ENCODE measurements around the gene FOXN3.
"Not testable (repeated sequence)": the region's sequence is repeated elsewhere in the genome, so short reads cannot be mapped to it uniquely, and the experiment has no call there.

FOXN3 gene

GRCh38 chr14:89228921-89229639 lies 188.0 kb downstream of the FOXN3 start:
- DNase-seq (ENCODE audit: low read depth): no peak

- DNase-seq (ENCODE audit: low read depth): no peak
These were observed 189.6 kb downstream of the FOXN3 start for GRCh38 chr14:89227496-89227836.

- DNase-seq (ENCODE audit: low read depth): no peak
These were observed 190.1 kb downstream of the FOXN3 start for GRCh38 chr14:89226801-89227495.

- no peak for DNase-seq (ENCODE audit: low read depth)
These were observed 191.4 kb downstream of the FOXN3 start for GRCh38 chr14:89225607-89226006.

- no peak for DNase-seq (ENCODE audit: low read depth)
These were observed 195.8 kb downstream of the FOXN3 start for GRCh38 chr14:89221109-89221810.

- DNase-seq (ENCODE audit: low read depth): no peak
These were observed 198.0 kb downstream of the FOXN3 start for GRCh38 chr14:89219051-89219450.

- DNase-seq (ENCODE audit: low read depth): no peak
These were observed 199.1 kb downstream of the FOXN3 start for GRCh38 chr14:89217891-89218290.

- DNase-seq (ENCODE audit: low read depth): no peak
These were observed 201.5 kb downstream of the FOXN3 start for GRCh38 chr14:89215531-89215930.

- DNase-seq (ENCODE audit: low read depth): no peak
These were observed 201.9 kb downstream of the FOXN3 start for GRCh38 chr14:89215114-89215513.

GRCh38 chr14:89214221-89214965 lies 202.6 kb downstream of the FOXN3 start:
- DNase-seq (ENCODE audit: low read depth): no peak

- no peak for DNase-seq (ENCODE audit: low read depth)
These were observed 204.4 kb downstream of the FOXN3 start for GRCh38 chr14:89212386-89213235.

- DNase-seq (ENCODE audit: low read depth): no peak
These were observed 207.5 kb downstream of the FOXN3 start for GRCh38 chr14:89209558-89209957.

GRCh38 chr14:89207925-89208328 lies 209.1 kb downstream of the FOXN3 start:
- no peak for DNase-seq (ENCODE audit: low read depth)

- no peak for DNase-seq (ENCODE audit: low read depth)
These were observed 210.5 kb downstream of the FOXN3 start for GRCh38 chr14:89206389-89207031.

- no peak for DNase-seq (ENCODE audit: low read depth)
These were observed 211.8 kb downstream of the FOXN3 start for GRCh38 chr14:89205137-89205740.

GRCh38 chr14:89202413-89203190 lies 214.4 kb downstream of the FOXN3 start:
- DNase-seq (ENCODE audit: low read depth): no peak

GRCh38 chr14:89201645-89202044 lies 215.4 kb downstream of the FOXN3 start:
- DNase-seq (ENCODE audit: low read depth): no peak

GRCh38 chr14:89199357-89199756 lies 217.7 kb downstream of the FOXN3 start:
- not testable (repeated sequence) for DNase-seq (ENCODE audit: low read depth)

GRCh38 chr14:89198544-89199329 lies 218.3 kb downstream of the FOXN3 start:
- no peak for DNase-seq (ENCODE audit: low read depth)
